Measurements from ENCODE around the gene AGK.

- TF ChIP-seq CTCF (IDR thresholded peaks at IDR 0.05; ENCODE audit: insufficient read depth, low read depth, low read length) (no peak), EZH2 (IDR thresholded peaks at IDR 0.05; ENCODE audit: insufficient read depth, low read length) (no peak)
These were observed 151.7 kb downstream of the AGK start for GRCh38 chr7:141702892-141703291.
